Measurements from ENCODE around the gene SMIM24. TPM values are rescaled to one million over a fixed set of nuclear protein-coding genes. Genes with fewer than 3 reads are reported as not detected.

The SMIM24 gene
- total RNA-seq, 1 experiment from 2014 or later: not detected

- ChIA-PET POLR2A (no interaction called here), CTCF (no interaction called here)
- H3K4me1 Mint-ChIP-seq (ENCODE audit: insufficient read depth, unreplicated experiment): peaks cover 11% of the 10 kb centered on the region
- TF ChIP-seq CTCF (IDR thresholded peaks at IDR 0.05; ENCODE audit: unreplicated experiment): no peak
- no peaks in the 10 kb centered on the region for H3K9me3 Mint-ChIP-seq (ENCODE audit: unreplicated experiment)
- peaks cover 34% of the 10 kb centered on the region for H3K36me3 Mint-ChIP-seq (ENCODE audit: insufficient read depth, unreplicated experiment)
- DNase-seq (ENCODE audit: unreplicated experiment): no peak
- BruUV-seq (replicated peaks): no TSS peak
- H3K27ac Mint-ChIP-seq (ENCODE audit: low read depth, unreplicated experiment): no peak overlapping the region
- no peaks in the 10 kb centered on the region for H3K27me3 Mint-ChIP-seq (ENCODE audit: insufficient read depth, unreplicated experiment)
- intact Hi-C loops (cut with micrococcal nuclease): no loop called here
- no peak overlapping the region for H3K4me3 Mint-ChIP-seq (ENCODE audit: unreplicated experiment)
These were observed 43.2 kb upstream of the SMIM24 start for GRCh38 chr19:3523361-3524077.

GRCh38 chr19:3522421-3523360 lies 42.4 kb upstream of the SMIM24 start:
- no peak overlapping the region for H3K27ac Mint-ChIP-seq (ENCODE audit: low read depth, unreplicated experiment)
- POLR2A ChIA-PET: no interaction called here
- intact Hi-C loops (cut with micrococcal nuclease): no loop called here

GRCh38 chr19:3521104-3521445 lies 40.8 kb upstream of the SMIM24 start:
- Mint-ChIP-seq H3K4me1 (ENCODE audit: insufficient read depth, unreplicated experiment) (peaks cover 11% of the 10 kb centered on the region), H3K27me3 (ENCODE audit: insufficient read depth, unreplicated experiment) (no peaks in the 10 kb centered on the region), H3K27ac (ENCODE audit: low read depth, unreplicated experiment) (peak overlapping the region; percentile 87), H3K36me3 (ENCODE audit: insufficient read depth, unreplicated experiment) (peaks cover 28% of the 10 kb centered on the region), H3K4me3 (ENCODE audit: unreplicated experiment) (peak overlapping the region; percentile 50), H3K9me3 (ENCODE audit: unreplicated experiment) (no peaks in the 10 kb centered on the region)
- no peak for TF ChIP-seq CTCF (IDR thresholded peaks at IDR 0.05; ENCODE audit: unreplicated experiment)
- intact Hi-C loops (cut with micrococcal nuclease): no loop called here
- POLR2A ChIA-PET: no interaction called here
- DNase-seq (ENCODE audit: unreplicated experiment): no peak
- CTCF ChIA-PET: interaction anchor here (0.6 to 2.2 kb wide), 5 partner anchors 18 to 1295 kb away, joined by 3 to 5 read pairs (median 4); partner anchors contain the start of gene TEKTIP1
- BruUV-seq (replicated peaks): no TSS peak

More at GRCh38 chr19:3522421-3523360, 42.4 kb upstream of the SMIM24 start:
- BruUV-seq (replicated peaks): no TSS peak
- H3K4me3 Mint-ChIP-seq (ENCODE audit: unreplicated experiment): no peak overlapping the region
- no peaks in the 10 kb centered on the region for H3K27me3 Mint-ChIP-seq (ENCODE audit: insufficient read depth, unreplicated experiment)
- peaks cover 11% of the 10 kb centered on the region for H3K4me1 Mint-ChIP-seq (ENCODE audit: insufficient read depth, unreplicated experiment)
- no peaks in the 10 kb centered on the region for H3K9me3 Mint-ChIP-seq (ENCODE audit: unreplicated experiment)
- CTCF ChIA-PET: no interaction called here
- peaks cover 34% of the 10 kb centered on the region for H3K36me3 Mint-ChIP-seq (ENCODE audit: insufficient read depth, unreplicated experiment)
- DNase-seq (ENCODE audit: unreplicated experiment): no peak
- no peak for TF ChIP-seq CTCF (IDR thresholded peaks at IDR 0.05; ENCODE audit: unreplicated experiment)
